ENCODE data around the gene TES. TPM values are rescaled to one million over a fixed set of nuclear protein-coding genes. Genes with fewer than 3 reads are reported as not detected.

The TES gene
- total and polyA plus RNA-seq, 2 of the 13 experiments (the other 11 are each of a cell fraction or from before 2014, with no cell fraction given): 21.6 to 23.0 TPM

GRCh38 chr7:116211006-116211912 is 920 bp downstream of the TES start (continued):
- peak in 1 of 2 experiments; percentile 9; a peak in 1 of 4 replicates for TF ChIP-seq REST (IDR thresholded peaks at IDR 0.05; ENCODE audit: borderline replicate concordance in 1 of 2, low read depth in 1 of 2, low read length in 2 of 2)
- TF ChIP-seq DMAP1 (CRISPR knock-in tag; IDR thresholded peaks at IDR 0.05): peak; percentile 53; the same call in 1 of the 2 replicates
- TF ChIP-seq ZBTB20 (CRISPR knock-in tag; IDR thresholded peaks at IDR 0.05; ENCODE audit: borderline replicate concordance, low read depth): no peak
- peak; percentile 70; the same call in 1 of the 2 replicates for TF ChIP-seq KMT2A (CRISPR knock-in tag; IDR thresholded peaks at IDR 0.05)
- no peak for TF ChIP-seq ATF5 (CRISPR knock-in tag; IDR thresholded peaks at IDR 0.05; ENCODE audit: low read depth)
- TF ChIP-seq RNF2 (conservative IDR thresholded peaks at IDR 0.05; ENCODE audit: low read depth): no peak
- no peak for TF ChIP-seq SCMH1 (CRISPR knock-in tag; IDR thresholded peaks at IDR 0.05; ENCODE audit: borderline replicate concordance)
- no peak for TF ChIP-seq ETV6 (CRISPR knock-in tag; conservative IDR thresholded peaks at IDR 0.05)
- TF ChIP-seq CEBPG (CRISPR knock-in tag; IDR thresholded peaks at IDR 0.05): peak; percentile 20; the same call in 1 of the 2 replicates
- TF ChIP-seq TCF7 (IDR thresholded peaks at IDR 0.05; ENCODE audit: low read depth): no peak
- TF ChIP-seq GATAD2A (CRISPR knock-in tag; IDR thresholded peaks at IDR 0.05): 0 out of 2 replicates have a peak, but pooled peaks have one; percentile 28
- no peak for TF ChIP-seq MAF1 (CRISPR knock-in tag; IDR thresholded peaks at IDR 0.05; ENCODE audit: borderline replicate concordance)
- TF ChIP-seq CBFB (CRISPR knock-in tag; IDR thresholded peaks at IDR 0.05): no peak
- no peak for TF ChIP-seq ZNF354B (CRISPR knock-in tag; IDR thresholded peaks at IDR 0.05)
- TF ChIP-seq MNT (IDR thresholded peaks at IDR 0.05): no peak
- TF ChIP-seq POLR2A (IDR thresholded peaks at IDR 0.05; ENCODE audit: insufficient read depth in 1 of 2, low read depth in 2 of 2, low read length in 2 of 2): peak; percentile 27 to 56; a peak in 3 of 4 replicates
- peak; percentile 5; the same call in 1 of the 2 replicates for TF ChIP-seq MAFF (IDR thresholded peaks at IDR 0.05; ENCODE audit: low read depth, low read length)
- TF ChIP-seq ZFY (CRISPR knock-in tag; IDR thresholded peaks at IDR 0.05): 0 out of 2 replicates have a peak, but pooled peaks have one; percentile 4
- TF ChIP-seq BCL6 (CRISPR knock-in tag; IDR thresholded peaks at IDR 0.05): no peak
- no peak for TF ChIP-seq HMG20A (CRISPR knock-in tag; IDR thresholded peaks at IDR 0.05; ENCODE audit: borderline replicate concordance)
- TF ChIP-seq ZNF207 (IDR thresholded peaks at IDR 0.05; ENCODE audit: borderline replicate concordance): no peak
- peak; percentile 54; the same call in 1 of the 2 replicates for TF ChIP-seq ZNF143 (CRISPR knock-in tag; IDR thresholded peaks at IDR 0.05)
- TF ChIP-seq NFE2 (CRISPR knock-in tag; IDR thresholded peaks at IDR 0.05): no peak
- peak; percentile 29 for TF ChIP-seq TEAD3 (CRISPR knock-in tag; optimal IDR thresholded peaks at IDR 0.05; ENCODE audit: borderline replicate concordance)
- TF ChIP-seq YEATS4 (CRISPR knock-in tag; IDR thresholded peaks at IDR 0.05; ENCODE audit: borderline replicate concordance): 0 out of 2 replicates have a peak, but pooled peaks have one; percentile 39
- no peak for TF ChIP-seq NFYC (CRISPR knock-in tag; IDR thresholded peaks at IDR 0.05)
- TF ChIP-seq PRPF4 (IDR thresholded peaks at IDR 0.05; ENCODE audit: low read depth, low read length, poor library complexity, severe bottlenecking): no peak

Data from HepG2 (cell line).